ENCODE measurements around the gene TMEM178B. TPM values are rescaled to one million over a fixed set of nuclear protein-coding genes. Genes with fewer than 3 reads are reported as not detected.

The TMEM178B gene
- total RNA-seq, 1 experiment from 2014 or later: not detected

DNA sequence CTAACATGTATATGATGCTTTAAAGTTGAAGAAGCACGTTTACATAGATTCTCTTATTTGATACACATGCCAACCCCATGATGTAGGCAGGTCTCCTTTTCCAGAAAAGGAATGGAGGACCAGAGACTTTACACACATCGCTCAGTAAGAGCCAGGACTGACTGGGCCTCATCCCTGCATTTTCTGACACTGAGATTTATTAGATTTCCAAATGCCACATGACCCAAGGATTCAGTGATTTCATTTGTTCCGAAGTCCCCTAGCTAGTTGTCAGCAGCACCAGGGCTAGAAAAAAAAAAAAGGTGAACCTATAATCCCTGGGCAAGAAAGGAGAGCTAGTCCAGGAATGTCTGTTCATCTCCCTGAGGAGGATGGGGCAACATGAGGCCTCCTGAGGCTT, 334.0 kb downstream of the TMEM178B start:
- no peaks in the 10 kb centered on the region for H3K27me3 Mint-ChIP-seq (ENCODE audit: insufficient read depth, unreplicated experiment)
- BruUV-seq (replicated peaks): no TSS peak
- ChIA-PET POLR2A (no interaction called here), CTCF (interaction anchor here (0.6 kb wide), 1 partner anchor 10 kb away, joined by 4 read pairs; no protein-coding TSS in a partner anchor)
- TF ChIP-seq, protein P1, sequence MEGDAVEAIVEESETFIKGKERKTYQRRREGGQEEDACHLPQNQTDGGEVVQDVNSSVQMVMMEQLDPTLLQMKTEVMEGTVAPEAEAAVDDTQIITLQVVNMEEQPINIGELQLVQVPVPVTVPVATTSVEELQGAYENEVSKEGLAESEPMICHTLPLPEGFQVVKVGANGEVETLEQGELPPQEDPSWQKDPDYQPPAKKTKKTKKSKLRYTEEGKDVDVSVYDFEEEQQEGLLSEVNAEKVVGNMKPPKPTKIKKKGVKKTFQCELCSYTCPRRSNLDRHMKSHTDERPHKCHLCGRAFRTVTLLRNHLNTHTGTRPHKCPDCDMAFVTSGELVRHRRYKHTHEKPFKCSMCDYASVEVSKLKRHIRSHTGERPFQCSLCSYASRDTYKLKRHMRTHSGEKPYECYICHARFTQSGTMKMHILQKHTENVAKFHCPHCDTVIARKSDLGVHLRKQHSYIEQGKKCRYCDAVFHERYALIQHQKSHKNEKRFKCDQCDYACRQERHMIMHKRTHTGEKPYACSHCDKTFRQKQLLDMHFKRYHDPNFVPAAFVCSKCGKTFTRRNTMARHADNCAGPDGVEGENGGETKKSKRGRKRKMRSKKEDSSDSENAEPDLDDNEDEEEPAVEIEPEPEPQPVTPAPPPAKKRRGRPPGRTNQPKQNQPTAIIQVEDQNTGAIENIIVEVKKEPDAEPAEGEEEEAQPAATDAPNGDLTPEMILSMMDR (IDR thresholded peaks at IDR 0.05; ENCODE audit: unreplicated experiment): no peak
- intact Hi-C loops (cut with micrococcal nuclease): no loop called here
- H3K27ac Mint-ChIP-seq (ENCODE audit: low read depth, unreplicated experiment): no peak overlapping the region
- H3K36me3 Mint-ChIP-seq (ENCODE audit: insufficient read depth, unreplicated experiment): no peaks in the 10 kb centered on the region
- DNase-seq (ENCODE audit: unreplicated experiment): no peak
- no peaks in the 10 kb centered on the region for H3K4me1 Mint-ChIP-seq (ENCODE audit: insufficient read depth, unreplicated experiment)
- H3K9me3 Mint-ChIP-seq (ENCODE audit: unreplicated experiment): peaks cover 7% of the 10 kb centered on the region
- H3K4me3 Mint-ChIP-seq (ENCODE audit: unreplicated experiment): no peak overlapping the region

DNA sequence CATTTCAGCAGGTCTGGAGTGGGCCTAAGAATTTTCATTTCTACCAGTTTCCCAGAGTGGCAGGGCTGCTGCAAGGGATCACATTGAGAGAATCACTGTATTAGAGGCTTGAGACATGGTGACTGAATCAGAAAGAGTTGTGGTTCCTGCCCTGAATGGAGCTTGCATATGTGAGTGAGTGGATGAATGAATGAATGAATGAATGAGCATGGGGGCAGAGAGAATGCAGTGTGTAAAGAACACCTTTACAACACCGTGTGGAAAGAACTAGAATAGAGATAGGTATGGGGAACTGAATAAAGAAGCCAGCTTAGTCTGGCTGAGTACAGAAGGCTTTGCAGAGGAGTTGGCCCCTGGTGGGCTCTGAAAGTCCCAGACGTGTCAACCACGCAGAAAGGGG, 334.6 kb downstream of the TMEM178B start:
- BruUV-seq (replicated peaks): no TSS peak
- H3K36me3 Mint-ChIP-seq (ENCODE audit: insufficient read depth, unreplicated experiment): no peaks in the 10 kb centered on the region
- peaks cover 7% of the 10 kb centered on the region for H3K9me3 Mint-ChIP-seq (ENCODE audit: unreplicated experiment)
- no peak overlapping the region for H3K27ac Mint-ChIP-seq (ENCODE audit: low read depth, unreplicated experiment)
- DNase-seq (ENCODE audit: unreplicated experiment): no peak
- TF ChIP-seq, protein P1 (IDR thresholded peaks at IDR 0.05; ENCODE audit: unreplicated experiment): no peak
- ChIA-PET CTCF (interaction anchor here (0.5 to 0.6 kb wide), 4 partner anchors 10 to 484 kb away, joined by 3 to 4 read pairs (median 4); no protein-coding TSS in a partner anchor), POLR2A (no interaction called here)
- no peak overlapping the region for H3K4me3 Mint-ChIP-seq (ENCODE audit: unreplicated experiment)
- intact Hi-C loops (cut with micrococcal nuclease): no loop called here
- H3K4me1 Mint-ChIP-seq (ENCODE audit: insufficient read depth, unreplicated experiment): no peaks in the 10 kb centered on the region
- H3K27me3 Mint-ChIP-seq (ENCODE audit: insufficient read depth, unreplicated experiment): no peaks in the 10 kb centered on the region

DNA sequence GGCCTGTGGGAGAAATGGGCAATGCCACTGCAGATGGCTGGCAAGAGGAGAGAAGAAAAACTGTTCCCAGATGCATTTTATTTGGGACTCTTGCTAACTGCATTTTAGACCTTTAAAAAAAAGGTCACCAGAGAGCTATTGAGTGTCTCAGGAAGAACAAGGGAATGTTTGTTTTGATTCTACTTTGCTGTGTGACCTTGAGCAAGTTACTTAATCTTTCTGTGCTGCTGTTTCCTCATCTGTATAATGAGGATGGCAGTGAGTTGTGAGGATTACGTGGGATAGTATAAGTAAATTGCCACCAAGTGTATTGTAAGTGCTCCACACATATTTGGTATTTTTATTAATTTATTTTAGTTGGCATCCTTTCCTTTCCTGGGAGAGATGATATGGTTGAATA, 335.4 kb downstream of the TMEM178B start:
- H3K27ac Mint-ChIP-seq (ENCODE audit: low read depth, unreplicated experiment): no peak overlapping the region
- CTCF ChIA-PET: interaction anchor here (0.6 kb wide), 2 partner anchors 123 to 246 kb away, joined by 3 to 4 read pairs; no protein-coding TSS in a partner anchor
- H3K36me3 Mint-ChIP-seq (ENCODE audit: insufficient read depth, unreplicated experiment): no peaks in the 10 kb centered on the region
- no TSS peak for BruUV-seq (replicated peaks)
- no peak overlapping the region for H3K4me3 Mint-ChIP-seq (ENCODE audit: unreplicated experiment)
- DNase-seq (ENCODE audit: unreplicated experiment): no peak
- peaks cover 7% of the 10 kb centered on the region for H3K9me3 Mint-ChIP-seq (ENCODE audit: unreplicated experiment)
- POLR2A ChIA-PET: no interaction called here
- intact Hi-C loops (cut with micrococcal nuclease): no loop called here
- H3K4me1 Mint-ChIP-seq (ENCODE audit: insufficient read depth, unreplicated experiment): no peaks in the 10 kb centered on the region
- no peaks in the 10 kb centered on the region for H3K27me3 Mint-ChIP-seq (ENCODE audit: insufficient read depth, unreplicated experiment)
- TF ChIP-seq, protein P1 (IDR thresholded peaks at IDR 0.05; ENCODE audit: unreplicated experiment): no peak

DNA sequence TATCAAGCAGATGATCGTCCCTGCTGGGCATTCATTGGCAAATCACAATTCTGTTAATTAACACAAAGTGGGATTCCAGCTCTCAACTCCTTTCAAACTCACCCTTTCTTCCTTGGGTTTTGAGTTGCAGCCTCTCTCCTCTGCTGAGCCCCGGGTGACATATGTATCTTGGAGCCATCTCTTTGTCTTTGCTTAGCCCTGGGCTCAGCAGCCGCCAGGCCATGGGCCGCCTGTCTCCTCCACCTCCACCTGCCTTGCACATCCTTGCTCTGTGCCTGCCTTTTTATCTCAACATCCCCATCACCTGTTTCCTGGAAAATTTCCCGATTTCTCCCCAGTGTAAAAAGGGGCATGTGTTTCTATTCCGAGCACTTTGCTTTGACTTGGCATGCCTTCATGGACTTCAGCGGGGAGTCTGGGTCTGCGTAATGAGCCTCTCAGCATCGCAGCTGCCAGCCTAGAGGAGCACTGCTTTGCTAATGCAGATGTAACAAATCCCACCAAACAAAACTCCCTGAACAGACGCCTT, 336.0 kb downstream of the TMEM178B start:
- TF ChIP-seq, protein P1 (IDR thresholded peaks at IDR 0.05; ENCODE audit: unreplicated experiment): no peak
- no peaks in the 10 kb centered on the region for H3K36me3 Mint-ChIP-seq (ENCODE audit: insufficient read depth, unreplicated experiment)
- ChIA-PET POLR2A (no interaction called here), CTCF (interaction anchor here (0.6 kb wide), 1 partner anchor 245 kb away, joined by 4 read pairs; no protein-coding TSS in a partner anchor)
- H3K27me3 Mint-ChIP-seq (ENCODE audit: insufficient read depth, unreplicated experiment): no peaks in the 10 kb centered on the region
- no TSS peak for BruUV-seq (replicated peaks)
- no peak overlapping the region for H3K4me3 Mint-ChIP-seq (ENCODE audit: unreplicated experiment)
- H3K9me3 Mint-ChIP-seq (ENCODE audit: unreplicated experiment): peaks cover 7% of the 10 kb centered on the region
- H3K27ac Mint-ChIP-seq (ENCODE audit: low read depth, unreplicated experiment): no peak overlapping the region
- no peaks in the 10 kb centered on the region for H3K4me1 Mint-ChIP-seq (ENCODE audit: insufficient read depth, unreplicated experiment)
- intact Hi-C loops (cut with micrococcal nuclease): no loop called here
- DNase-seq (ENCODE audit: unreplicated experiment): no peak
